Upper lobe of right lung (tissue), 1 donor: ENCODE results near the gene BICDL1. TPM values are rescaled to one million over a fixed set of nuclear protein-coding genes. Genes with fewer than 3 reads are reported as not detected.

Experiments
- ATAC-seq: fragments of 200-7000 bp; cut with Tn5 transposase; one replicate; pipeline ENCODE4 v1.9.1; 2020; ENCODE audit warnings: mild to moderate bottlenecking, moderate library complexity
- DNase-seq: peaks from one replicate; pipeline ENCODE4 v3.0.0-alpha.2; 2020
- H3K27ac ChIP-seq: fragments of 200-600 bp; one replicate; pipeline ENCODE4 v1.8.0; 2022
- H3K27me3 ChIP-seq: fragments of 200-600 bp; one replicate; pipeline ENCODE4 v1.8.0; 2022; ENCODE audit warnings: mild to moderate bottlenecking
- H3K36me3 ChIP-seq: fragments of 200-600 bp; one replicate; pipeline ENCODE4 v1.8.0; 2022
- H3K4me1 ChIP-seq: fragments of 200-600 bp; one replicate; pipeline ENCODE4 v1.8.0; 2022
- H3K4me3 ChIP-seq: fragments of 200-600 bp; one replicate; pipeline ENCODE4 v1.8.0; 2022; ENCODE audit warnings: mild to moderate bottlenecking
- H3K9me3 ChIP-seq: fragments of 200-600 bp; one replicate; pipeline ENCODE4 v1.8.0; 2022
- CTCF ChIP-seq: fragments of 200-600 bp; IDR thresholded peaks from one replicate; pipeline ENCODE4 v1.8.0; 2022; ENCODE audit warnings: antibody characterized with exemption
- intact Hi-C: fragments of 100-400 bp; cut with DNase I; formaldehyde crosslinking; loops from one replicate; pipeline ENCODE4 v1.11.0; 2022
- total RNA-seq: library from RNA; stranded (reverse); fragmentation: NEBNext Ultra II Directional; extraction: Animal tissue kit (Norgen Biotek cat#: 25700); gene quantifications from one replicate; pipeline ENCODE4 v1.2.1, GENCODE V29; 2021
- donor health status: DM: no; HTN: yes; CAD: no; lungs with severe emphysema.

BICDL1 gene
- total RNA-seq, 1 donor from 2014 or later: 20.6 TPM

DNA sequence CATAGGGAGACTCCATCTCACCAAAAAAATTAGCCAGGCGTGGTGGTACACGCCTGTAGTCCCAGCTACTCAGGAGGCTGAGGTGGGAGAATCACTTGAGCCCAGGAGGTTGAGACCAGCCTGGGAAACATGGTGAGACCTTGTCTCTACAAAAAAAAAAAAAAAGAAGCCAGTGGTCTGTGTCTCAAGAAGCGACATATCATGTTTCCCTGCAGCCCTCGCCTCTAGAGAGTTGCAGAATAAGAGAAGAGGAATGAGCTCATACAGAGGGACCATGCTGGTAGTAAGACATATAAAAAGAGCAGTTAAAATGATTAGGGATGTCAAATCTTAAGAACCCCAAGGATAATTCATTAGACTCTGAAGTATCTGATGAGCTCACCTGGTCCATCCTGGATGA is 39.4 kb upstream of the BICDL1 start:
- DNase-seq (no peak), ATAC-seq (no peak)
- Histone ChIP-seq H3K36me3 (no peaks in the 10 kb centered on the region), H3K9me3 (no peaks in the 10 kb centered on the region), H3K27me3 (no peaks in the 10 kb centered on the region), H3K4me3 (no peak overlapping the region), H3K27ac (no peak overlapping the region), H3K4me1 (no peaks in the 10 kb centered on the region)
- intact Hi-C loops: no loop called here
- TF ChIP-seq CTCF: no peak

- H3K4me1 ChIP-seq: no peaks in the 10 kb centered on the region
- no peak overlapping the region for H3K27ac ChIP-seq
- intact Hi-C loops: no loop called here
- DNase-seq: no peak
- H3K36me3 ChIP-seq: no peaks in the 10 kb centered on the region
- no peaks in the 10 kb centered on the region for H3K27me3 ChIP-seq
- TF ChIP-seq CTCF: no peak
- no peak overlapping the region for H3K4me3 ChIP-seq
- ATAC-seq: no peak
- H3K9me3 ChIP-seq: peaks cover 11% of the 10 kb centered on the region
Measured at GRCh38 chr12:119956047-119956446, 33.0 kb upstream of the BICDL1 start.

DNA sequence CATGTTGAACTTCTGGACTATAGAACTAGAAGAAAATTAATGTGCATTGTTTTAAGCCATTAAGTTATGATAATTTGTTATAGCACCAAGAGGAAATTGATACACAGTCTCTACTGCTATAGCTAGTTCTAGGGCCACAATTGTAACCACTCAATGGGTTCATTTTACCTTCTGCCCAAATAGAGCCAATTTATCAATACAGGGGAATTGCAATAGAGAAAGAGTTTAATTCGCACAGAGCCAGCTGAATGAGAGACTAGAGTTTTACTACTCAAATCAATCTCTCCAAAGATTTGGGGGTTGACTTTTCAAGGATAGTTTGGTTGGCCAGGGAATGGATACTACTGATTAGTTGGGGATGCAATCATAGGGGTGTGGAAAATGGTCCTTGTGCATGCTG is 31.9 kb upstream of the BICDL1 start:
- no peak overlapping the region for H3K27ac ChIP-seq
- no peak for DNase-seq
- intact Hi-C loops: no loop called here
- no peak overlapping the region for H3K4me3 ChIP-seq
- no peaks in the 10 kb centered on the region for H3K4me1 ChIP-seq
- H3K27me3 ChIP-seq: no peaks in the 10 kb centered on the region
- no peaks in the 10 kb centered on the region for H3K36me3 ChIP-seq
- H3K9me3 ChIP-seq: peaks cover 11% of the 10 kb centered on the region
- TF ChIP-seq CTCF: no peak
- no peak for ATAC-seq

DNA sequence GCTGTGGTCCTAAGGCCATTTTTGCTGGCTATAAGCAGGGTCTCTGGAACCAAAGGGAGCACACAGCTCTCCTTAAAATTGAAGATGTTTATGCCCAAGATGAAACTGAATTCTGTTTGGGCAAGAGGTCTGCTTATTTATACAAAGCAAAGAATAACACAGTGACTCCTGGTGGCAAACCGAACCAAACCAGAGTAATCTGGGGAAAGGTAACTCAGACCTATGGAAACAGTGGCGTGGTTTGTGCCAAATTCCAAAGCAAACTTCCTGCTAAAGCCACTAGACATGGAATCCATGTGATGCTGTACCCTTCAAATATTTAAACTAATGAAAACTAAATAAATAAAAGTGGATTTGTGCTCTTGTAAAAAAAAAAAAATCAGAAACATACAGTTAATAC is 29.6 kb upstream of the BICDL1 start:
- Histone ChIP-seq H3K27me3 (no peaks in the 10 kb centered on the region), H3K36me3 (no peaks in the 10 kb centered on the region), H3K9me3 (peaks cover 11% of the 10 kb centered on the region), H3K27ac (no peak overlapping the region), H3K4me3 (no peak overlapping the region), H3K4me1 (no peaks in the 10 kb centered on the region)
- intact Hi-C loops: no loop called here
- no peak for TF ChIP-seq CTCF
- ATAC-seq (no peak), DNase-seq (no peak)

DNA sequence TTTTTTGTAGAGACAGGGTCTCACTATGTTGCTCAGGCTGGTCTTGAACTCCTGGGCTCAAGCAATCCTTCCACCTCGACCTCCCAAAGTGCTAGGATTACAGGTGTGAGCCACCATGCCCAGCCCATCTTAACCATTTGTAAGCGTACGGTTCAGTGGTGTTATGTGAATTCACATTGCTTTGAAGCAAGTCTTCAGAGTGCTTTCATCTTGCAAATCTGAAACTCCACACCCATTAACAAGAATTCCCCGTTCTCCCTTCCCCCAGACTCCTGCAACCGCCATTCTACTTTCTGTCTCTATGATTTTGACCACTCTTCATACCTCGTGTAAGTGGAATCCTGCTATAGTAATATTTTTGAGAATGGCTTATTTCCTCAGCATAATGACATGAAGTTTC is 24.9 kb upstream of the BICDL1 start:
- intact Hi-C loops: no loop called here
- H3K4me1 ChIP-seq: no peaks in the 10 kb centered on the region
- ATAC-seq: no peak
- H3K36me3 ChIP-seq: no peaks in the 10 kb centered on the region
- H3K4me3 ChIP-seq: no peak overlapping the region
- H3K27ac ChIP-seq: no peak overlapping the region
- no peak for DNase-seq
- no peak for TF ChIP-seq CTCF
- H3K9me3 ChIP-seq: no peaks in the 10 kb centered on the region
- no peaks in the 10 kb centered on the region for H3K27me3 ChIP-seq

DNA sequence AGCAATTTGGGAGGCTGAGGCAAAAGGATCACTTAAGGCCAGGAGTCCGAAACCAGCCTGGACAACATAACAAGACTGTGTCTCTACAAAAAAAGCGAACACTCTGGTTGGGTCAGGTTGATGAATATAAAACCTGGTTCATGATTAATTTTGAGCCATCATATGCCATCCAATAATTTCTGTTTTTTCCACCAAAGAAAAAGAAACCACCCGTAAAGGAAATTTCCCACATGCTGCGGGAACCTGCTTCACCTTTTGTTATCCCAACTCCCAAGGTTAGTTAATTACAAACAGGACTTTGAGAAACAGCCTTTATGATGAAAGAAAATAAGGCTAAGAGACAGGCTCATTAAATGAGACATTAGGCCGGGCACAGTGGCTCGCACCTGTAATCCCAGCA is 24.1 kb upstream of the BICDL1 start:
- H3K4me1 ChIP-seq: no peaks in the 10 kb centered on the region
- H3K4me3 ChIP-seq: no peak overlapping the region
- TF ChIP-seq CTCF: no peak
- H3K9me3 ChIP-seq: no peaks in the 10 kb centered on the region
- ATAC-seq: no peak
- no peak for DNase-seq
- intact Hi-C loops: no loop called here
- H3K27me3 ChIP-seq: no peaks in the 10 kb centered on the region
- no peaks in the 10 kb centered on the region for H3K36me3 ChIP-seq
- no peak overlapping the region for H3K27ac ChIP-seq
